NCI-H2081 treated with DMSO at 0.1 percent for 48 hours (cell line): Measurements from ENCODE around the gene KIF16B.
"Not testable (repeated sequence)": the region's sequence is repeated elsewhere in the genome, so short reads cannot be mapped to it uniquely, and the experiment has no call there.

Experiments used
- DNase-seq: peaks from one replicate; lab custom pipeline; 2025; lab: John Stamatoyannopoulos, UW

Gene KIF16B

GRCh38 chr20:16520154-16520553, 53.1 kb downstream of the KIF16B start:
- DNase-seq: no peak

GRCh38 chr20:16519673-16520072, 53.6 kb downstream of the KIF16B start:
- not testable (repeated sequence) for DNase-seq

GRCh38 chr20:16518784-16519084, 54.5 kb downstream of the KIF16B start:
- no peak for DNase-seq

GRCh38 chr20:16517946-16518783, 55.1 kb downstream of the KIF16B start:
- peak; percentile 47 for DNase-seq

- DNase-seq: no peak
Measured at GRCh38 chr20:16516794-16517193, 56.5 kb downstream of the KIF16B start.

- no peak for DNase-seq
Measured at GRCh38 chr20:16515046-16515445, 58.2 kb downstream of the KIF16B start.

- no peak for DNase-seq
Measured at GRCh38 chr20:16514140-16514539, 59.1 kb downstream of the KIF16B start.

- DNase-seq: no peak
Measured at GRCh38 chr20:16505894-16506293, 67.4 kb downstream of the KIF16B start.

GRCh38 chr20:16501301-16501700, 71.9 kb downstream of the KIF16B start:
- DNase-seq: no peak

- DNase-seq: no peak
Measured at GRCh38 chr20:16500197-16500596, 73.1 kb downstream of the KIF16B start.

- DNase-seq: no peak
Measured at GRCh38 chr20:16498526-16499253, 74.6 kb downstream of the KIF16B start.

- DNase-seq: no peak
Measured at GRCh38 chr20:16497896-16498295, 75.4 kb downstream of the KIF16B start.

- no peak for DNase-seq
Measured at GRCh38 chr20:16493486-16493885, 79.8 kb downstream of the KIF16B start.

GRCh38 chr20:16491294-16491905, 81.8 kb downstream of the KIF16B start:
- no peak for DNase-seq

- no peak for DNase-seq
Measured at GRCh38 chr20:16490696-16491095, 82.6 kb downstream of the KIF16B start.

- no peak for DNase-seq
Measured at GRCh38 chr20:16488616-16489015, 84.6 kb downstream of the KIF16B start.

GRCh38 chr20:16488086-16488485, 85.2 kb downstream of the KIF16B start:
- no peak for DNase-seq

- no peak for DNase-seq
Measured at GRCh38 chr20:16486532-16486931, 86.7 kb downstream of the KIF16B start.

- no peak for DNase-seq
Measured at GRCh38 chr20:16485401-16485800, 87.8 kb downstream of the KIF16B start.

- DNase-seq: no peak
Measured at GRCh38 chr20:16483024-16483423, 90.2 kb downstream of the KIF16B start.

- no peak for DNase-seq
Measured at GRCh38 chr20:16481977-16482376, 91.3 kb downstream of the KIF16B start.

- no peak for DNase-seq
Measured at GRCh38 chr20:16479666-16480065, 93.6 kb downstream of the KIF16B start.

- no peak for DNase-seq
Measured at GRCh38 chr20:16477632-16478031, 95.6 kb downstream of the KIF16B start.
